Measurements from ENCODE around the gene TRIM7.
"Not testable (repeated sequence)": the region's sequence is repeated elsewhere in the genome, so short reads cannot be mapped to it uniquely, and the experiment has no call there.

The TRIM7 gene

GRCh38 chr5:181210698-181211097 is 5.7 kb upstream of the TRIM7 start:
- DNase-seq, result not testable (repeated sequence)

GRCh38 chr5:181210148-181210547 is 5.2 kb upstream of the TRIM7 start:
- not testable (repeated sequence) for DNase-seq

- not testable (repeated sequence) for DNase-seq
These were observed 4.0 kb upstream of the TRIM7 start for GRCh38 chr5:181209006-181209405.

- DNase-seq, result no peak
These were observed 2.9 kb upstream of the TRIM7 start for GRCh38 chr5:181207960-181208253.

GRCh38 chr5:181207214-181207959 is 2.4 kb upstream of the TRIM7 start:
- no peak for DNase-seq

- no peak for DNase-seq
These were observed 1.0 kb upstream of the TRIM7 start for GRCh38 chr5:181205761-181206649.

GRCh38 chr5:181204113-181204825 is 727 bp downstream of the TRIM7 start:
- DNase-seq, result no peak

- no peak for DNase-seq
These were observed 1.3 kb downstream of the TRIM7 start for GRCh38 chr5:181203777-181204112.

GRCh38 chr5:181203093-181203711 is 1.8 kb downstream of the TRIM7 start:
- DNase-seq, result no peak

GRCh38 chr5:181200816-181201215 is 4.2 kb downstream of the TRIM7 start:
- no peak for DNase-seq

GRCh38 chr5:181199881-181200638 is 4.9 kb downstream of the TRIM7 start:
- no peak for DNase-seq

GRCh38 chr5:181198905-181199519 is 6.0 kb downstream of the TRIM7 start:
- no peak for DNase-seq

GRCh38 chr5:181198106-181198685 is 6.8 kb downstream of the TRIM7 start:
- DNase-seq, result no peak

GRCh38 chr5:181197326-181197951 is 7.6 kb downstream of the TRIM7 start:
- DNase-seq, result no peak

- DNase-seq, result no peak
These were observed 9.7 kb downstream of the TRIM7 start for GRCh38 chr5:181195249-181195761.

- DNase-seq, result no peak
These were observed 10.3 kb downstream of the TRIM7 start for GRCh38 chr5:181194489-181195248.

GRCh38 chr5:181193656-181194055 is 11.3 kb downstream of the TRIM7 start:
- DNase-seq, result no peak

- DNase-seq, result no peak
These were observed 12.5 kb downstream of the TRIM7 start for GRCh38 chr5:181192337-181193046.

Data from NCI-H1436 (cell line).